ENCODE results near the gene DMRTA2.

GRCh38 chr1:50424884-50425375, 1.7 kb upstream of the DMRTA2 start:
- TF ChIP-seq CTCF (IDR thresholded peaks at IDR 0.05; ENCODE audit: low read length) (no peak), EZH2 (IDR thresholded peaks at IDR 0.05; ENCODE audit: borderline replicate concordance, low read length) (no peak)
